Measurements from ENCODE around the gene MANEA.

DNA sequence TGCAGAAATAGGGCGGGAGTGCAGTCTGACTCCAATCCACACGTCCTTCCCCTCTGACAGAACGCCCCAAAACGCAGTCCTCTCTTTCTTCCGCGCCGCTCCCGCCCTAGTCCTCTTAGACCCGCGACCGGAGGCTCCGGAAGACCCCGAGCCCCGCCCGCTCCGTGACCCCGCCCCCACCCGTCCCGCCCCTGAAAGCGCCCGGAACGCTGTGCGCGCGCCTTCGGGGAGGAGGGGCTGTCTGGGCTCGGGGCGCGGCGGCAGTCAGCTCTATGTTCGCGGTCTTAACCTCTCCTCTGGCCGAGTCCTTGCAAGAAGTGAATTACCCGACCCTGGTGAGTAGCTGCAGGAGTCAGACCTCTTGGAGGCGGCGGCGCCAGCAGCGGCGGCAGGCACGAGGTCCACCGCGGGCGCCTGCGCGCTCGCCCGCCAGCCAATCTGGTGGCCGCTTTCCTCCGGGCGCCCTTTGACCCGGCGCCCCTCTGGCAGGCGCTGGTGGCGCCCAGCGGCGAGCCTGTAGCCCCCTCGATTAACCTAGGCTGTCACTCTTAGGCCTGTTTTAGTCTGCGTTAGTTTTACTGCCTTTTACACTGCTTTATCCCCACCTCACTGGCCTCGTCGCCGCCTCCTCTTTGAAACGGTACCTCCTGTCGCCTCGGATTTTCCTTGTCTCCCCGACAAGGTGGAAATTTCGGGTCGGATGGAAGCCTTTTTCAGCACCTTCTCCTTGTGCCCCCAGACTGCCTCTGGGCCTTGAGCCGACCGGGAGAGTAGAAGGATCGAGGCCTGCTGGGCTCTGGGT, at the start of gene MANEA:
- TF ChIP-seq CTCF (IDR thresholded peaks at IDR 0.05) (no peak), POLR2A (IDR thresholded peaks at IDR 0.05) (peak; percentile 54)
